GM12875 (cell line): ENCODE data around the gene COX6A2.

Experiments
- H3K4me3 ChIP-seq: one replicate; pipeline ENCODE4 v1.5.1; 2011; ENCODE audit warnings: low read depth, low read length, control low read depth
- TF ChIP-seq, protein P1 (sequence below): IDR thresholded peaks from 2 replicates; pipeline ENCODE4 v1.5.1; 2011; ENCODE audit warnings: low read depth, mild to moderate bottlenecking, control low read depth, inconsistent platforms, low read length, moderate library complexity, borderline replicate concordance; ENCODE audit not compliant: insufficient read depth

COX6A2 gene

DNA sequence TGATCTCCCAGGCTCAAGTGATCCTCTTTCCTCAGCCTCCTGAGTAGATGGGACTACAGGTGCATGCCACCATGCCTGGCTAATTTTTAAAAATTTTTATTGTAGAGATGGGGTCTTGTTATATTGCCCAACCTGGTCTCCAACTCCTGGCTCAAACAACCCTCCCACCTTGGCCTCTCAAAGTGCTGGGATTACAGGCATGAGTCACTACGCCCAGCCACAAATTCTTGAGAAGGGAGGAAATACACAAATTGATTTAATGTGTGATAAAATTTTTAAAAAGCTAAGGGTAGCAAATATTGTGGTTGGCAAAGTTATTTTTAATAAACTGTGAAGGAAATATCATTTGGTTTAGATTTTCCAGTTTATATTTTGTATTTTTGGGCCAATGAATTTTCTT lies 25.5 kb downstream of the COX6A2 start:
- TF ChIP-seq, protein P1, sequence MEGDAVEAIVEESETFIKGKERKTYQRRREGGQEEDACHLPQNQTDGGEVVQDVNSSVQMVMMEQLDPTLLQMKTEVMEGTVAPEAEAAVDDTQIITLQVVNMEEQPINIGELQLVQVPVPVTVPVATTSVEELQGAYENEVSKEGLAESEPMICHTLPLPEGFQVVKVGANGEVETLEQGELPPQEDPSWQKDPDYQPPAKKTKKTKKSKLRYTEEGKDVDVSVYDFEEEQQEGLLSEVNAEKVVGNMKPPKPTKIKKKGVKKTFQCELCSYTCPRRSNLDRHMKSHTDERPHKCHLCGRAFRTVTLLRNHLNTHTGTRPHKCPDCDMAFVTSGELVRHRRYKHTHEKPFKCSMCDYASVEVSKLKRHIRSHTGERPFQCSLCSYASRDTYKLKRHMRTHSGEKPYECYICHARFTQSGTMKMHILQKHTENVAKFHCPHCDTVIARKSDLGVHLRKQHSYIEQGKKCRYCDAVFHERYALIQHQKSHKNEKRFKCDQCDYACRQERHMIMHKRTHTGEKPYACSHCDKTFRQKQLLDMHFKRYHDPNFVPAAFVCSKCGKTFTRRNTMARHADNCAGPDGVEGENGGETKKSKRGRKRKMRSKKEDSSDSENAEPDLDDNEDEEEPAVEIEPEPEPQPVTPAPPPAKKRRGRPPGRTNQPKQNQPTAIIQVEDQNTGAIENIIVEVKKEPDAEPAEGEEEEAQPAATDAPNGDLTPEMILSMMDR = no peak
- H3K4me3 ChIP-seq = no peak overlapping the region

- H3K4me3 ChIP-seq = no peak overlapping the region
- TF ChIP-seq, protein P1 = no peak
Measured at GRCh38 chr16:31401436-31401835, 26.7 kb downstream of the COX6A2 start.

- TF ChIP-seq, protein P1 = no peak
- H3K4me3 ChIP-seq = no peak overlapping the region
Measured at GRCh38 chr16:31400191-31400590, 28.0 kb downstream of the COX6A2 start.

DNA sequence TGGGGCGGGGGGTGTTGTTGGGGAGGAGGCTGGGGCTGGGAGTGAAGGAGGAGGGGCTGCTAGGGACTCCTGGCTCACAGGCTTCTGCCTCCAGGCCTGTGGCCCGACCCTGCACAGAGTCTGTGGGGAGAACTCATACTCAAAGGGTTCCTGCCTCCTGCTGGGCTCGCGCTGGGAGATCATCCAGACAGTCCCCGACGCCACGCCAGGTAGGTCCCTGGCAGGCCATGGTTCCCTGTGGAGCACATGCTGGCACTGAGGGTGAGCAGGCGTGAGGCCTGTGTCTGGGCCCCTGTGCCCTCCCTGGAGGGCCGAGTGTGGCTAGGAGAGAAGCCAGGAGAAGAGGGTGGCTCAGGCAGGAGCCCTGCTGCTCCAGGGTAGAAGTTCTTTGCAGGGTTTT lies 30.5 kb downstream of the COX6A2 start:
- no peak overlapping the region for H3K4me3 ChIP-seq
- TF ChIP-seq, protein P1 = no peak

DNA sequence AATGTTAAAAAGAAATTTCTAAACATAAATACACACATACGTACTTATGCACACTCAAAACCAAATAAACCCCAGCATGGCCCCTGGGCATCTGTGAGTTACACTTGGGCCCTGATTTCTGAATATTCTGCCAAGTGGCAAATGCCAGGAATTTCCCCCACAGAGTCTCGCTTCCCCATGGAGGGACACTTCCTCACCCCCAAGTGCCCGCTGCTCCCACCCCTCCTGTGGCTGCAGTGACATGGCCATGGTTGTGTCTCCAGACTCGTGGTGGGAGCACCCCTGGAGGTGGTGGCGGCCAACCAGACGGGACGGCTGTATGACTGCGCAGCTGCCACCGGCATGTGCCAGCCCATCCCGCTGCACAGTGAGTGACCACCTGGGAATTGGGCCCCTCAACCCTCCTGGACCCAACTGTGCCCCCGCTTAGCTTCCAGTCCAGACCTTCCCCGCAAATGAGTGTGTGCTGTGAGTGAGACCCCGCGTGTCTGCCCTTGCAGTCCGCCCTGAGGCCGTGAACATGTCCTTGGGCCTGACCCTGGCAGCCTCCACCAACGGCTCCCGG lies 31.0 kb downstream of the COX6A2 start:
- no peak overlapping the region for H3K4me3 ChIP-seq
- TF ChIP-seq, protein P1 = no peak

DNA sequence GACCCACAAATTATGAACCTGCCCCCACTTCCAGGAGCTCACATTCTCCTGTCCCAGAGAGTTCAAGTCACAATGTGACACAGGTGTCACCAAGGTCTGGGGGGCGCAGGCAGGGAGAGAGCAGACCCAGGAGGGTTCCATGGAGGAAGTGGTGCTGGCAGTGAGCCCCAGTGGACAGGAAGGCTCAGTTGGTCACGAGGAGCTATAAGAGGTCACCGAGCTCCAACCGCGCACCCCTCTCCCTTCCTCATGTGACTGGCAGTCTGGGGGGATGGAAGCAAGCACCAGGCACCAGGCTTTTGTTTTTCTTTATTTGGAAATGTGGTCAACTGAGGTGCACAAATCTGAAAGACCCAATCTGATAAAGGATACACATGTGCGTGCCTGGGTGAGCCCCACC lies 32.5 kb downstream of the COX6A2 start:
- H3K4me3 ChIP-seq = no peak overlapping the region
- TF ChIP-seq, protein P1 = no peak

DNA sequence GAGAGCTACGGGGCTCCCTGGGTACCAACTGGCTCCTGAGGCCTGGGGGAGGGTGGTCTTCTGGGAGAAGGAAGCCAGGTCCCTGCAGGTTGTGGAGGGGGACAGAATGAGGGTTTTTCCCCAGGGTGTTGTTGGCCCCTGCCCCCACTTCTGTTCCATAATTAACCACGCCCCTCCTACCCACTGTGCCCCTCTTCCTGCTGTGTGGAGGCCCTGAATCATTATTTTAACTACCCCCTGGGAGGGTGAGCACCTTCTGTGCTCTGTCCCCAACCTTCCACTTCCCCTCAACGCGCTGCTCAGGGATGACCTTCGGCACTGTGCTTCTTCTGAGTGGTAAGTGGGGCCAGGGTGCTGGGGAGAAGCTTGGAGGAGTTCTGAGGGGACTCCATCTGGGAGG lies 35.1 kb downstream of the COX6A2 start, which contains the start of gene ITGAD:
Gene ITGAD, plus strand, starts transcription at position 280 of the 400 bp plus-strand sequence. Its CDS starts 26 bp downstream, at position 306.
- no peak within 1 kb of the TSS for H3K4me3 ChIP-seq
- TF ChIP-seq, protein P1 = no peak
